ENCODE data around the gene JPH2.

The JPH2 gene

GRCh38 chr20:44123874-44124535 is 63.0 kb downstream of the JPH2 start:
- DNase-seq = no peak

DNA sequence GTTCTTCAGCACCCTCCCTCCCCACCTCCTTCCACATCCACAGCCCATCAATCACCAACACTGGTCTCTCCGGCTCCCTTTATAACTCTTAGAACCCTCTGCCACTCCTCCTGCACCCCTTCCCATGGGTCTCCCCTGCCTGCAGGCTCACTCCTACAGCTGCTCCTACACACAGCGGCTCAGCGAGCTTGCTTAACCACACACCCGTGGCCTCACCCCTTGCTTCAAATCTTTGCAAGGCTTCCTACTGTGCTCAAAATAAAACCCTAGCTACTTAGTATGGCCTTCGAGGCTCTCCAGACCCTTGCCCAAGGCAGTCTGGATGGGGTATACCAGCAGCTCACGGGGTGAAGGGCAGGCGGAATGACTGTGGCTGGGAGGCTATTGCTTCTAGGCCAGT is 63.7 kb downstream of the JPH2 start:
- DNase-seq = no peak

GRCh38 chr20:44120676-44121425 is 66.1 kb downstream of the JPH2 start:
- no peak for DNase-seq

GRCh38 chr20:44118185-44119033 is 68.6 kb downstream of the JPH2 start:
- no peak for DNase-seq

- no peak for DNase-seq
Measured at GRCh38 chr20:44117296-44118184, 69.4 kb downstream of the JPH2 start.

DNA sequence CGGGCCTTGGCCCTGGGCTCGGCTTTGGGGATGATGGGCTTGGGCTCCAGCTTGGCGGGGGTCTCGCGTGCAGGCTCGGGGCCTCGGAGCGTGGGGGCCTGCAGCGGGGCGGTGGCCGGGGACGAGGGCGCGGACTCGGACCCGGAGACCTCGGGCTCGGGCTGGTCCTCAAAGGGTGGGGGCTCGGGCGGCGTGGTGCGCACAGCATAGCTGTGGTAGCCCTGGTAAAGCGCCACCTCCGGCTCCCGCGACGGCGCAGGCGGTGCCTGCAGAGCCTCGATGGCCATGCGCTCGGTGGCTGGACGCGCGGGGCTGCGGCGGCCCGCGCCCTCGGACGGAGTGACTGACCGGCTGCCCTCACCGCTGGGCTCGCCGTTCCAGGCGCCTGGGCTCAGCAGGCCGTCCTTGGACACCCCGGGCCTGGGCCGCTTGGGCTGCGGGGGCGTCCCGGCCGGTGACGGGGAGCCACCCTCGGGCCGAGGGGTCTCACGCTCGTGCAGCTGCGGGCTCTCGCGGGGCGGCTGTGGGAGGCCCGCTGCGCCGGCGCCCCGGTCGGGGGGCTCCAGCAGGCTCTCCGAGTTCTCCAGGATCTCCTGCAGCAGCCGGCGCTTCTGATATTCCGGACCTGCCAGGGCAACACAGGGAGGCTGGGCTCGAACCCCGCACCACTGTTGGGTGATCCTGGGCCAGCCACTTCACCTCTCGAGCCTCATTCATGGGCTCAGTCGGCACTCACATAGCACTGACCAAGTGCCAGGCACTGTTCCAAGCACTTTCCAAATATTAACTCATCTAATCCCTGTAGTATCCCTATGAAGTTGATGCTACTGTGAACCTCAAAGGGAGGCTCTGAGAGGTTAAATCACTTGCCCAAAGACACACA is 71.0 kb downstream of the JPH2 start:
- no peak for DNase-seq

DNA sequence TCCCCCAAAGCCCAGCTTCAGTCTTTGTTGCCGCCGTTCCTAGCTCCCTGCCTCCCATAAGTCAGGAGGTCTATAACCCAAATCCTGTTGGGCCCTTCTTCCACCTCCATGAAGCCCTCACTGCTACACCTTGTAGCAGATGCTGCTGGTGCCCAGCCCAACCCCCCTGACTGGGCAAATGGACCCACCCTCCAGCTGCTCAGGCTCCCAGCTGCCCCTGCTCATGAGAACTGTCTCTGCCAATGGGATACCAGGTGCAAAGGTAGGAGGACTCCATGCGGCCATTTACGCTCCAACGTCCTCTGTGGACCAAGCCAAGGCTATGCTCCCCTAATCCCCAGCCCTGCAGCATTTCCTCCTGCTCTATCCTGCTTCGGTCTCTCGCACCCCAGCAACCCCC is 71.8 kb downstream of the JPH2 start:
- DNase-seq = no peak

- no peak for DNase-seq
Measured at GRCh38 chr20:44113618-44114376, 73.2 kb downstream of the JPH2 start.

GRCh38 chr20:44112889-44113617 is 73.9 kb downstream of the JPH2 start:
- DNase-seq = no peak

- DNase-seq = no peak
Measured at GRCh38 chr20:44112456-44112855, 74.5 kb downstream of the JPH2 start.

- DNase-seq = no peak
Measured at GRCh38 chr20:44111712-44112335, 75.2 kb downstream of the JPH2 start.

DNA sequence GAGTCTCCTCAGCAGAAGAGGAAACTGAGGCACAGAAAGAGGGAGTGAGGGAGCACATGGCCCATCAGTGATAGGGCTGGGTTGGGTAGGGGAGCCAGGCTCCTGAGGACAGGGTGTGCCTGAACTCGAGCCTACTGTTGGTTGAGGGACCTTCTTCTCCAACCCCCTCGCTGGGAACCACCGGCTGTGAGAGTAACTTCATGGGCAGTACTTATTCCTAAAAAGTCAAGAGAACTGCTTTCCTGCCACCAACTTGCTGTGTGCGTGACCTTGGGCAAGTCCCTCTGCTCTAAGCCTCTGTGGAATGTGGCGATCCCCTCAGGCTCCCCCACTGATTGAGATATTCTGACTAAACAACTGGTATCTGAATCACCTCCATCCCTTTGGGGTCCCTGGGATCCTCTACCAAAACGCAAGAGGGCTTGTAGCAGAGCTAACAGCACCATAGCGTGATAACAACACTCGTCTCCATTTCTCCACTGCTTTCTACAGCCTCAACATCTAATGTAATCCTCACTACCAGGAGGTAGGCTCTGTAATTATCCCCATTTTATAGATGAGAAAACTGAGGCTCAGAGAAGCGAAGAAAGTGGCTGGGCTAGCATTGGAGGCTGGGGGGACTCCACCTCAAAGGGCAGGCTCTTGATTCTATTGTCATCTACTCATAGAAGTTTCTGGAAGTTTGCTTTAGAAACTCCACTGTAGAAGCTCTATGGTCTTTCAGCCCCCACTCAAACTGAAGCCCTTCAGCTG is 76.0 kb downstream of the JPH2 start:
- no peak for DNase-seq

GRCh38 chr20:44109951-44110361 is 77.0 kb downstream of the JPH2 start:
- no peak for DNase-seq

DNA sequence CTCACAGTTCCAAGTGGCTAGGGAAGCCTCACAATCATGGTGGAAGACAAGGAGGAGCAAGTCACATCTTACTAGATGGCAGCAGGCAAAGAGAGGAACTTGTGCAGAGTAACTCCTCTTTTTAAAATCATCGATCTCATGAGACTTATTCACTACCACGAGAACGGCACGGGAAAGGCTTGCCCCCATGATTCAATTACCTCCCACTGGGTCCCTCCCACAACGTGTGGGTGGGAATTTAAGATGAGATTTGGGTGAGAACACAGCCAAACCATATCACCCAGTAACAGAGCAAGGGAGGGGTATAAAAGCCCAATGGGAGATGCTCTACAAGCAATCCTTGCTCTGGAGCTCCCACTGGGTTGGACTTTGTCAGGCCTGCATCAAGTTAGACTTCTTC is 80.4 kb downstream of the JPH2 start:
- no peak for DNase-seq

DNA sequence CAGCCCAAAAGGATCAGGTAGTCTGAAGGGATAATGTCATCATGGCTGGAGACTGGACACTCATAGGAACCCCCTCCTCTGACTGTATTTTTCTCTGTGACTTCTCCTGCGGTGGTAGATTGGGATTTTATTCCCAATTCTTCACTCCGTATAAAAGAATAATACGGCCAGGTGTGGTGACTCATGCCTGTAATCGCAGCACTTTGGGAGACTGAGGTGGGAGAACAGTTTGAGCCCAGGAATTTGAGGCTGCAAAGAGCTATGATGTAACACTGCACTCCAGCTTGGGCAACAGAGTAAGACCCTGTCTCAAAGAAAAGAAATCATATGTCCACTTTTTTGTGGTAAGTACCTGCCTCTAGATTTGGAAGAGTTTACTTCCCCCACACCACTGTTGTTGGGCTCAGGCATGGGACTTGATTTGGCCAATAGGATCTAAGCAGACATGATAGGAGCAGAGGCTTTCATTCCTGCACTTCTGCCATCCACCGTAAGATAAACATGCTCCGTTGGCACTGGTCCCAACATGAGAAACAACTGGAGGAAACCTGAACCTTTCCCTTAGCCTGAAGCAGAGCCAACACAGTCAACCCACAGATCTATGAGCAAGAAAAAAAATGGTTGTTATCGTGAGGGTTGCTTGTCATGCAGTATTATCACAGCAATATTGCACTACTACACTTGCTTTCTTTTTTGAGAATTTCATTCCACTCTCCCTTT is 82.0 kb downstream of the JPH2 start:
- DNase-seq = no peak

- no peak for DNase-seq
Measured at GRCh38 chr20:44102582-44102981, 84.4 kb downstream of the JPH2 start.

DNA sequence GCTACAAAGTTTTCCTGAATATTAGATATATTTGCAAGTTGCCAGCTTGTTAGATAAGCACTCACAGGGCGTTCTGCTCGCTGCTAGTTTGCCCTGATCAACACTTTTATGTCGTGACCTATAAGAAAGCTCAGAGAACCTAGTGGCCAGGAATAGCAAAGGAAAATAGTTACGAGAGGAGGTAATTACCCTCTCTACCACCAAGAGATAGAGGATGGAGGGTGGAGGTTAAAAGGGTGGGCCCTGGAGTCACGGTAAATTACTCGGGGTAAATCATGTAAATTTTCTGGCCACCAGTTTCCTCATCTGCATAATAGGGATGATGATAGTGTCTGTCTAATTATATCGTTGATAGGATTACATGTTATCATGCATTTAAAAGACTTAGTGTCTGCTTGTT is 87.2 kb downstream of the JPH2 start:
- no peak for DNase-seq

DNA sequence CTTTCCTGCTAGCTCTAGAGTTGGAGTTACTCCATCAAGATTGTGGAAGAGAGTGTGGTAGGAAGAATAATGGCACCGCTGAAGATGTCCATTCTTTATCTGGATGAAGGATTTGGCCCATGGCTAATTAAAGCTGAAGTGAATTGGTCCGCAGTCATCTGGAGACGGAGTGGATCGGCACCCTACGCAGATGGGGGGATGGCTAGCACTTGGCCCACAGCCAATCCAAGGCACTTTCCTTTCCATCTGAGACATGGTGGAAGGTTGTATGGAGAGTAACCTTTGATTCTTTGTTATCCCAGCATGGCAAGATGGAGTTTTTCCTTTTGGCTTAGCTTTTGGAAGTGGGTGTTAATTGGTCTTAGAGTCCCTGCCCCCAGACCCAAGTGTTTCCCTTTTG is 88.3 kb downstream of the JPH2 start:
- DNase-seq = no peak
